ENCODE results near the gene USP6NL. TPM values are rescaled to one million over a fixed set of nuclear protein-coding genes. Genes with fewer than 3 reads are reported as not detected.
"Not testable (repeated sequence)": the region's sequence is repeated elsewhere in the genome, so short reads cannot be mapped to it uniquely, and the experiment has no call there.

Gene USP6NL
- total RNA-seq, 3 donors from 2014 or later = 14.6 to 20.0 (median 19.8) TPM

DNA sequence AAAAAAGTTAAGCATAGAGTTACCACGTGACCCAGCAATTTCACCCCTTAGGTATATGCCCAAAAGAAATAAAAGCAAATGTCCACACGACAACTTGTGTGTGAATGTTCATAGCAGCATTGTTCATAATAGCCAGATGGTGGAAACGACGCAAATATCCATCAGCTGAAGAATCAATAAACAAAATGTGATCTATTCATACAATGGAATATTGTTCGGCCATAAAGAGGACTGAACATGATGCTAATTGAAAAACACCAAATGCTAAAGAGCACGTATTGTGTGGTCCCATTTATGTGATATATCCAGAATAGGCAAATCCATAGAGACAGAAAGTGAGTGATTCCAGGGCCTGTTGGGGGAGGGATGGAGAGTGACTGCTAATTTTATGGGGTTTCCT lies 18.3 kb upstream of the USP6NL start:
- Histone ChIP-seq H3K4me1 (ENCODE audit: low read depth) (no peaks in the 10 kb centered on the region), H3K9me3 (no peaks in the 10 kb centered on the region), H3K4me3 (no peak overlapping the region), H3K36me3 (ENCODE audit: low read depth) (no peaks in the 10 kb centered on the region)
- TF ChIP-seq, protein P1, sequence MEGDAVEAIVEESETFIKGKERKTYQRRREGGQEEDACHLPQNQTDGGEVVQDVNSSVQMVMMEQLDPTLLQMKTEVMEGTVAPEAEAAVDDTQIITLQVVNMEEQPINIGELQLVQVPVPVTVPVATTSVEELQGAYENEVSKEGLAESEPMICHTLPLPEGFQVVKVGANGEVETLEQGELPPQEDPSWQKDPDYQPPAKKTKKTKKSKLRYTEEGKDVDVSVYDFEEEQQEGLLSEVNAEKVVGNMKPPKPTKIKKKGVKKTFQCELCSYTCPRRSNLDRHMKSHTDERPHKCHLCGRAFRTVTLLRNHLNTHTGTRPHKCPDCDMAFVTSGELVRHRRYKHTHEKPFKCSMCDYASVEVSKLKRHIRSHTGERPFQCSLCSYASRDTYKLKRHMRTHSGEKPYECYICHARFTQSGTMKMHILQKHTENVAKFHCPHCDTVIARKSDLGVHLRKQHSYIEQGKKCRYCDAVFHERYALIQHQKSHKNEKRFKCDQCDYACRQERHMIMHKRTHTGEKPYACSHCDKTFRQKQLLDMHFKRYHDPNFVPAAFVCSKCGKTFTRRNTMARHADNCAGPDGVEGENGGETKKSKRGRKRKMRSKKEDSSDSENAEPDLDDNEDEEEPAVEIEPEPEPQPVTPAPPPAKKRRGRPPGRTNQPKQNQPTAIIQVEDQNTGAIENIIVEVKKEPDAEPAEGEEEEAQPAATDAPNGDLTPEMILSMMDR (IDR thresholded peaks at IDR 0.05) = no peak
- intact Hi-C loops (cut with DNase I, micrococcal nuclease) = no loop called here
- no peak for ATAC-seq
- no peak for DNase-seq

DNA sequence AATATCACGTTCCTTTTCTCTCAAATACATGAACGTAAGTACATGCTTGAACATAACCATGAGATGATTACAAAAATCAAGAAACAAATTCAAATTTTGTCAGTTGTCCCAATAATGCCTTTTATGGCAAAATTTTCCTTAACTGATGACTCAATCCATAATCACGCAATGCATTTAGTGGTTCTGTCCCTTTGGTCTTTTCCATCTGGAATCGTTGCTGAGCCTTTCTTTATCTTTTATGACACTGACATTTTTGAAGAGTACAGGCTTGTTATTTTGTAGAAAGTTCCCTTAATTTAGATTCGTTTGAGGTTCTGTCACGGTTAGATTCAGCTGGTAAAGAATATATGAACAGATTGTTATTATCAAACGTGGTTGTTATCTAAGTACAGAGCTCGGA lies 16.5 kb upstream of the USP6NL start:
- H3K4me1 ChIP-seq (ENCODE audit: low read depth) = not testable (repeated sequence)

DNA sequence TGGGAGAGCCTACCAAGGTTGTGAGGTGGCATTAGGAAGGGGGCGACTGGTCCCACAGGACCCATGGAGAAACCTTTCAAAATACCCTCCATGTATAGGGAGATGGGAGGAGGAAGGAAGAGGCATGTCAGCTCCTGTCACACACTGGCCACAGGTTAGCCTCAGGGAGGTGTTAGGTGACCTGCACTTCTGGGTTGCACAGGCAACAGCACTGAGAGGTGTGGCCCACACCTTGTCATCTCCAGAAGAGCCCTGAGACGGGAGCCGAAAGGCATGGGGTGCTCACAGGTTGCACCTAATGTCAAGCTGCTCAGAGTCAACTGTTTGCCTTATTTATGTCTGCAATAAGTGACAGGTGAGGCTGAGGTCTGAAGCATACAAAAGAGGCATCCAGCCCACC lies 14.6 kb upstream of the USP6NL start:
- DNase-seq (no peak), ATAC-seq (peak; percentile 47)
- no peaks in the 10 kb centered on the region for H3K36me3 ChIP-seq (ENCODE audit: low read depth)
- intact Hi-C loops (cut with DNase I, micrococcal nuclease) = no loop called here
- no peaks in the 10 kb centered on the region for H3K4me1 ChIP-seq (ENCODE audit: low read depth)
- no peak overlapping the region for H3K4me3 ChIP-seq
- TF ChIP-seq, protein P1 (IDR thresholded peaks at IDR 0.05) = no peak
- H3K9me3 ChIP-seq = no peaks in the 10 kb centered on the region

More for the DNA sequence above, 16.5 kb upstream of the USP6NL start:
- H3K9me3 ChIP-seq; intact Hi-C loops (cut with DNase I, micrococcal nuclease); DNase-seq; ATAC-seq; H3K4me3 ChIP-seq; H3K36me3 ChIP-seq (ENCODE audit: low read depth): not testable (repeated sequence)

DNA sequence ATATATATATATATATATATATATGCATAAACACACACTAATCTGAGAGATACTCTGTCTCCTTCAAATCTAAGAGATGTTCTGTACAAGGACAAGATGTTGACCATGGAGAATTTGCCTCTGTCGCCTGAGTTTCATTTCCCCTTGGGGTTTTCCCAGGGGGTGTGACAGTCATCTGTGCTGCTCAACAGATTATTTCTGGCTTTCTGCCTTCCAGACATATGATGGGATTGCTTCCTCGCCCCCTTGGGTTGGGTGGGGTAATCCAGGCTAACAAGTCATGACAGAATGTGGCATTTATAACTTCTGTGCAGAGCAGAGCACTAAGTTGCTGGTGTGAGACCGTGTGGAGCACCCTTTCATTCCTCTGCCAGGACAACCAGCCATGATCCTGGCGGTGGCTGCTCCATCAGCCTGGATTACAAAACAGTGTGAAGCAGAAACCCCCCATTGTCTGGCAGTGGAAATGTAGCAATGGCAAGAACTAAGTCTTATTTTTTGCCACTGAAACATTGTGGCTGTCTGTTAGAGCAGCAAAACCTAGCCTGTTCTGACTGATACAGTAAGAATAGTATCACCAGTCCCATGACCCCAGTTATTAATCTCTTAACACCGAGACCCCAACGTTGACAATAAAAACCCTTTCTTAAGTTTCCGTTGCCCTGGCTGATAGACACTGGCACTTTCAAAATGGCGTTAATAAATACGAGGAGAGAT lies 13.7 kb upstream of the USP6NL start:
- intact Hi-C loops (cut with DNase I, micrococcal nuclease) = no loop called here
- TF ChIP-seq, protein P1 (IDR thresholded peaks at IDR 0.05) = no peak
- H3K4me3 ChIP-seq = no peak overlapping the region
- peak; percentile 31 for ATAC-seq
- H3K36me3 ChIP-seq (ENCODE audit: low read depth) = no peaks in the 10 kb centered on the region
- peak in 1 of 3 donors; percentile 28 for DNase-seq
- H3K9me3 ChIP-seq = no peaks in the 10 kb centered on the region
- no peaks in the 10 kb centered on the region for H3K4me1 ChIP-seq (ENCODE audit: low read depth)

DNA sequence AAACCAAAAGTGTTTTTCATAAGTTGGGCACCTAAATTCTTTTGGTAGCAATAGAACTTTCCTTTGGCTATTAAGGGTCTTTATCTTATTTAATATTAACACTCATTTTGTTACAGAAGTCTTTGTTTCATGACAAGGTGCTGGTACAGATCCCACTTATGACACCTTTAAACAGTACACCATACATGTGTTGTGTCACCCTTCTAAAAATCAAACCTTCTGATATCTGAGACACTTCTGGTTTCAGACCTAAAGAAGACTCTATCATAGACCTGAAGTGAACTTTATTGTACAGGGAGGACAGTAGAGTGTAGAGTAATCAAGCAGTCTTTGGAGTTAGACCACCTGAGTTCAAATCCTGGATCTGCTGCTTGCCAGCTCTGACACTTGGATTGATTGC lies 5.8 kb upstream of the USP6NL start:
- H3K36me3 ChIP-seq (ENCODE audit: low read depth) = no peaks in the 10 kb centered on the region
- ATAC-seq (no peak), DNase-seq (no peak)
- intact Hi-C loops (cut with DNase I, micrococcal nuclease) = no loop called here
- TF ChIP-seq, protein P1 (IDR thresholded peaks at IDR 0.05) = no peak
- H3K9me3 ChIP-seq = no peaks in the 10 kb centered on the region
- H3K4me1 ChIP-seq (ENCODE audit: low read depth) = no peaks in the 10 kb centered on the region
- no peak overlapping the region for H3K4me3 ChIP-seq

DNA sequence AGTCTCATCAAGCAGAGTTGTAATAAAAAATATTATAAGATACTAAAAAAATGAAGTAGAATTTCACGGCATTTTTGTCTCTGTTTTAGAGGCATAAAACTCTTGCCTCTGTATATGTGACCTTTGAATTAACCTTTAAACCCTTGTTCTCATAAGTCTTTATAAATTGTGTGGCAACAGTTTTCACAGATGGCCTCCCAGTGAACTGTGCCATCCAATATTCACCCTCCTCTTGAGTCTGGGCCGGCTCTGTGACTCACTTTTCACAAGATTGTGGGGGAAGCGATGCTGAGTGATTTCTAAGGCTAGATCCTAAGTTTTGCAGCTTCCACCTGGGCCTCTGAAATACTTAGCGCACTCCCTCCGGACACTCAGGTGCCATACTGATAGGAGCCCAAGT lies 4.6 kb upstream of the USP6NL start:
- DNase-seq = no peak
- intact Hi-C loops (cut with DNase I, micrococcal nuclease) = no loop called here
- TF ChIP-seq, protein P1 (IDR thresholded peaks at IDR 0.05) = no peak
- Histone ChIP-seq H3K36me3 (ENCODE audit: low read depth) (no peaks in the 10 kb centered on the region), H3K9me3 (no peaks in the 10 kb centered on the region), H3K4me1 (ENCODE audit: low read depth) (no peaks in the 10 kb centered on the region), H3K4me3 (no peak overlapping the region)
- ATAC-seq = no peak

Measured in mucosa of descending colon (tissue), 3 donors.